Measurements from ENCODE around the gene C12orf43.

GRCh38 chr12:120979862-120980696, 36.2 kb downstream of the C12orf43 start:
- TF ChIP-seq ZFP30 (CRISPR knock-in tag; IDR thresholded peaks at IDR 0.05) (no peak), CSRNP3 (CRISPR knock-in tag; IDR thresholded peaks at IDR 0.05) (no peak), ARNTL (CRISPR knock-in tag; IDR thresholded peaks at IDR 0.05; ENCODE audit: borderline replicate concordance, low read depth) (no peak), POU6F1 (CRISPR knock-in tag; IDR thresholded peaks at IDR 0.05; ENCODE audit: borderline replicate concordance, low read depth) (no peak), RARB (CRISPR knock-in tag; IDR thresholded peaks at IDR 0.05) (no peak)

Data from SK-N-SH treated with all-trans-retinoic acid at 6 μM for 48 hours (cell line).